ENCODE data around the gene CILP2.

CILP2 gene

DNA sequence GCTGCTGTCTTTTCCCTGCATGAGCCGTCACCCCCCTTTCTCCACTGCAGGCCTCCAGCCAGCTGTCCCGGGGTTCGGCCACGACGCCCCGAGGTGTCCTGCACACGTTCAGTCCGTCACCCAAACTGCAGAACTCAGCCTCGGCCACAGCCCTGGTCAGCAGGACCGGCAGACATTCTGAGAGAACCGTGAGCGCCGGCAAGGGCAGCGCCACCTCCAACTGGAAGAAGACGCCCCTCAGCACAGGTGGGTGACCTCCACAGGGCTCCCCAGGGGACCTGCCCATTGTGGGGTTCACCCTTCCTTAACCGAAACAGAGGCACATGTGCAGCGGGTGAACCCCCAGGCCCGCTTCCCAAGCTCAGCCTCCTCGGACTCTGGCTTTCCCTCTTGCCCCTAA is 35.8 kb upstream of the CILP2 start:
- TF ChIP-seq, protein P1, sequence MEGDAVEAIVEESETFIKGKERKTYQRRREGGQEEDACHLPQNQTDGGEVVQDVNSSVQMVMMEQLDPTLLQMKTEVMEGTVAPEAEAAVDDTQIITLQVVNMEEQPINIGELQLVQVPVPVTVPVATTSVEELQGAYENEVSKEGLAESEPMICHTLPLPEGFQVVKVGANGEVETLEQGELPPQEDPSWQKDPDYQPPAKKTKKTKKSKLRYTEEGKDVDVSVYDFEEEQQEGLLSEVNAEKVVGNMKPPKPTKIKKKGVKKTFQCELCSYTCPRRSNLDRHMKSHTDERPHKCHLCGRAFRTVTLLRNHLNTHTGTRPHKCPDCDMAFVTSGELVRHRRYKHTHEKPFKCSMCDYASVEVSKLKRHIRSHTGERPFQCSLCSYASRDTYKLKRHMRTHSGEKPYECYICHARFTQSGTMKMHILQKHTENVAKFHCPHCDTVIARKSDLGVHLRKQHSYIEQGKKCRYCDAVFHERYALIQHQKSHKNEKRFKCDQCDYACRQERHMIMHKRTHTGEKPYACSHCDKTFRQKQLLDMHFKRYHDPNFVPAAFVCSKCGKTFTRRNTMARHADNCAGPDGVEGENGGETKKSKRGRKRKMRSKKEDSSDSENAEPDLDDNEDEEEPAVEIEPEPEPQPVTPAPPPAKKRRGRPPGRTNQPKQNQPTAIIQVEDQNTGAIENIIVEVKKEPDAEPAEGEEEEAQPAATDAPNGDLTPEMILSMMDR (IDR thresholded peaks at IDR 0.05; ENCODE audit: borderline replicate concordance, insufficient read depth, low read depth, low read length), result no peak
- H3K4me3 ChIP-seq (ENCODE audit: low read depth, low read length), result no peak overlapping the region

DNA sequence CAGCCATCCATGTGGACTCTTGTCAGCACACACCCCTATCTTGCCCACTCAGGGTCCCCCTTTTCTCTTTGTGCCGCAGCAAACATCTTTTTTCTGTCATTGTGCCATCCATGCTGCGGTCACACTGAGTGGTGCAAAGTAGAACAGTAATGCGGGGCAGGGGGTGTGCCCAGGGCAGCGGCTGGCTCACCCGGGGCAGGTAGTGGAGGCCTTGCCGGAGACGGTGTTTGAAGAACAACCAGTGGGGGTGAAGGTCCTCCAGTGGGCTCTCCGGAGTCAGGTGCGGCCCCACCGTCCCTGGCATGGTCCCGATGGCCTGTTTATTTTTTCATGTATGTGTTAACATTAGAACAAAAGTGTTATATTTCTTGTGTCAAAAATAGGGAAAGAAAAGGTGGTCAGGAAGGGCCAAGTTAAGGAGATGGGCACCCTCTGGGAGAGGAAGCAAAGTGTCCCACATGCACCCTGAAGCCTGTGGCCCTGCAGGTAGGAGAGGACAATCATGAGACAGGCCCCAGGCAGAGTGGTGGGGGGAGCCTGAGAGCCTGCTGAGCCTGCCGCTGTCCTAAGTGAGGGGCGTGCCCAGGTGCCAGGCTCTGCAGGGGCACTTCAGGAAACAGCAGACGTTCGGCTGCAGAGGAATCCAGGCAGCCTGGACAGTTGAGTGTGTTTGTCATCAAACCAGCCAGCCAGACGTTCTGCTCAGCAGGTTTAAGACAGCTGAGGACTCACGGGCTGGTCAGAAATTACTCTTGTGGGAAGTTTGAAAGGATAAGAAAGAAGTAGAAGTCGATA is 35.1 kb upstream of the CILP2 start:
- no peak overlapping the region for H3K4me3 ChIP-seq (ENCODE audit: low read depth, low read length)
- TF ChIP-seq, protein P1 (IDR thresholded peaks at IDR 0.05; ENCODE audit: borderline replicate concordance, insufficient read depth, low read depth, low read length), result no peak

DNA sequence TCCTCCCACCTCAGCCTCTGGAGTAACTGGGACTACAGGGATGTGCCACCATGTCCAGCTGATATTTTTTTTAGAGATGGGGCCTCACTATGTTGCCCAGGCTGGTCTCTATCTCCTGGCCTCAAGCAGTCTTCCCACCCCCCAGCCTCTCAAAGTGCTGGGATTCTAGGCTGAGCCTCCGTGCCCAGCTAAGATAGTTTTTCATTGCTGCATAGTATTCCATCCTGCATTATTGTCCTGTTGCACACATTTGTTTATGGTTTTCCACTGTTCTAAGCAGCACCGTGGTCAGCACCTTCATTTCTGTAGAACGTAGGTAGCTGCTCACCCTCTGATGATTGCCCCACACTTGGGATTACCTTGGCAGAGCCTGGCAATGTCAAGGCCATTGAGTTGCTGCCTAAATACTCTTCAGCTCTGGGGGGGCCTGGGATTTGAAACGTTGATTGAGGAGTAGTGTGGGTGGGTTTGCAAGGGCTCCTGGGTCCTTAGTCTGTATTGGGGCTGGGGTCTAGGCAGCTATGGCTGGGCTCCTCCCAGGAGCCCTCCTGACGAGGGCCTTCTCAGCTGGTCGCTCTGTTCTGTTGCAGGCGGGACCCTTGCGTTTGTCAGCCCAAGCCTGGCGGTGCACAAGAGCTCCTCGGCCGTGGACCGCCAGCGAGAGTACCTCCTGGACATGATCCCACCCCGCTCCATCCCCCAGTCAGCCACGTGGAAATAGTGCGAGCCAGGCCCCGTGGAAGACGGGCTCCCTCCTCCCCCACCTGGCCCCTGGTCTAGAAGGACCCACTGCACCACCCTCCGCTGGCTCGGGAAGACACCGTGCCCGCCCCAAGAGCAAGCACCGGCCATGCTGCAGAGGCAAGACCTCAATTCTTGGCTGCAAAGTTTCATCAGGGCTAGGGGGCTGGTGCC is 33.1 kb upstream of the CILP2 start:
- no peak overlapping the region for H3K4me3 ChIP-seq (ENCODE audit: low read depth, low read length)
- TF ChIP-seq, protein P1 (IDR thresholded peaks at IDR 0.05; ENCODE audit: borderline replicate concordance, insufficient read depth, low read depth, low read length), result no peak

DNA sequence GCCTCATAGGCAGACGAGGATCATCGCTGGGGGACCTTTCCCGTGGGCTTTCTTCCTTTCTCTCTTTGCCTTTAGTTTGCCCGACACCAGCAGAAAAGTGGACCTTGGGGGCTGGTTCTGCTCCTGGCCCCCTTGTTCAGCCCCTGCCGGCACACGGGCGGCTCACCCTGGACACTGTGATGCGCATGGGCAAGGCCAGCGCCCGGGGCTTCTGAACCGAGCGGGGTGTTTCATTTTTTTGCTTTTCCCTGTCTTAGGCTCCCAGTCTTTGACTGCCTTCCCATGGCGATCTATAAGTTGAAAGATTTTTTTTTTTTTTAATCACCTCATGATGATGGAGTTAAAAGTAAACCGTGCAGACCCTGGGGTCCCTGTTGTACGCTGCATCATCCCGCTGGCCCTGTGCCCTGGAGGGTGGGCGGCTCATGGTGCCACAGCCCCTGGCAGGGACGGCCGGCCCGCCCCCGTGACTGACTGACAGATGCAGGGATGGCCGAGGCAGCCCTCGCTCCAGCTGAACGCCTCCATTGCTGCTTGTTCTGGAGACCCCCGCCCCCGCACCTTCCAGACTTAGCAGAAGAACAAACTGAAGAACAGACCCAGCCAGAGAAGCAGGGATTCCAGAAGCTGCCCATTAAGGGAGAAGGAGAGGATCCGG is 32.3 kb upstream of the CILP2 start:
- TF ChIP-seq, protein P1 (IDR thresholded peaks at IDR 0.05; ENCODE audit: borderline replicate concordance, insufficient read depth, low read depth, low read length), result no peak
- no peak overlapping the region for H3K4me3 ChIP-seq (ENCODE audit: low read depth, low read length)

DNA sequence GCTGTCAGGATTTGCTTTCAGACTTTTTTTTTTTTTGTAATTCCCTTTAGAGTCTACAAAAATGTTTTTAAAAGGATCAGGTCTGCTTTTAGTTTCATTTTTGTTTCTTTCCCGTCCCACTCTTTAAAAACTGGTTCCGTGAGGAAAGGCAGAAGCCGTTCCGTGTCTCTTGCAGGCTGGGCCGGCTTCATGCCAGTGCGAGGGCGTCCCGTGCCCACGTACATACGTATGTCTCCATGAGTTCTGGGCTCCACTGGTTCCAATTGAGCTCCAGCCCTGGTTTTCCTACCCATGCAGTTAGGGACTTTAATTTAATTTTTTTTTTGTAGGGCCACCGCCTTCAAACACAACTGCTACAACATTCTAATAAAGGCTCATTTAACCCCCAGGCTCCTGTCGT is 31.5 kb upstream of the CILP2 start:
- TF ChIP-seq, protein P1 (IDR thresholded peaks at IDR 0.05; ENCODE audit: borderline replicate concordance, insufficient read depth, low read depth, low read length), result no peak
- no peak overlapping the region for H3K4me3 ChIP-seq (ENCODE audit: low read depth, low read length)

DNA sequence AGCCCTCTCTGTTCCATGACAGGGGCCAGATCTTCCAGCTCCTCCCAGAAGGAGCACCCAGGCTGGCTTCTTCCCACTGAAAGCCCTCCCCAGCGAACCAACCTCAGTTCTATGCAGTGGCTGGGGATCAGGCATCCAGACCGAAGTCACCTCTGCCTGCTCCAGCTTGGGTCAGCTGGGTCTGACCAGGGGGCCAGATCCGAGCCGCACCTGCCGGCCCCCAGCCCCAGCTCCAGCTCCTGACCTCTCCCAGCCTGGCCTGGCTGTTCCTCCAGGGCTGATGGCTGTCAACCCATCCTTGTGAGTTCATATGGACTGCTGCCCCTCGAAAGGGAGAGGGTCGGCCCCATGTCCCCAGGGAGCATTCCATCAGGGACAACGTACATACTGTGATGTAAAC is 30.7 kb upstream of the CILP2 start:
- no peak overlapping the region for H3K4me3 ChIP-seq (ENCODE audit: low read depth, low read length)
- TF ChIP-seq, protein P1 (IDR thresholded peaks at IDR 0.05; ENCODE audit: borderline replicate concordance, insufficient read depth, low read depth, low read length), result no peak

All from GM12875 (cell line).